Stimulated activated CD4-positive, alpha-beta T cell treated with anti-CD3 and anti-CD28 coated beads, TNF-alpha, amount 100 ng/mL, for 48 hours (primary cell): ENCODE measurements around the gene UCK1.

Experiments
- DNase-seq, 3 donors: peaks; one replicate each; pipeline ENCODE4 v3.0.0-alpha.2; 2020; ENCODE audit warnings: low read depth in 3 of 3

The UCK1 gene

DNA sequence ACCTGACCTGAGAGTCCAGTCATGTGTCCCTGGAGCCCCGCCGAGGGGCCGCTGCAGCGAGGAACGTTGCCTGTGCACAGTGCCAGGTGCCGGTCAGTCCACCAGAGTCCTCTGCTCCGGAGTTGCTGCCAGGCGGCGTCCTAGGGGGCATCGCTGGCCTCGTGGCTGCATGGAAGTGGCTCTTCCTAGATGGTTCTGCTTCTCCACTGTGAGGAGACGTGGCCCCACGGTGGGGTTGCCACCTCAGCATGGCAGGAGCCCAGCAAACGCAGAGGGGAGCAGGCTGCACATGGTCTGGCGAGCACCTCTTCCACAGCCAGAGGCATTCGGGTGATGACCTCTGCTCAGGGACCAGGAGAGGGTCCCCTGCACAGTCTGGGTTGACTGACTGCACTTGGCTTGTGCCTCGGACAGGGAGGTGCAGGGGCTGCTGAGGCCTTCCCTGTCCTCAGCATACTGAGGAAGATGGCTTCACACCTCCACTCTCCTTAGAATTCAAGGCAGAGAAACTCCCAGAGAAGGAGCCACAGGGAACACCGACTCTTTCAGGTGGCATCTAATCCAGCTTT is 54.2 kb downstream of the UCK1 start:
- DNase-seq, result no peak

DNA sequence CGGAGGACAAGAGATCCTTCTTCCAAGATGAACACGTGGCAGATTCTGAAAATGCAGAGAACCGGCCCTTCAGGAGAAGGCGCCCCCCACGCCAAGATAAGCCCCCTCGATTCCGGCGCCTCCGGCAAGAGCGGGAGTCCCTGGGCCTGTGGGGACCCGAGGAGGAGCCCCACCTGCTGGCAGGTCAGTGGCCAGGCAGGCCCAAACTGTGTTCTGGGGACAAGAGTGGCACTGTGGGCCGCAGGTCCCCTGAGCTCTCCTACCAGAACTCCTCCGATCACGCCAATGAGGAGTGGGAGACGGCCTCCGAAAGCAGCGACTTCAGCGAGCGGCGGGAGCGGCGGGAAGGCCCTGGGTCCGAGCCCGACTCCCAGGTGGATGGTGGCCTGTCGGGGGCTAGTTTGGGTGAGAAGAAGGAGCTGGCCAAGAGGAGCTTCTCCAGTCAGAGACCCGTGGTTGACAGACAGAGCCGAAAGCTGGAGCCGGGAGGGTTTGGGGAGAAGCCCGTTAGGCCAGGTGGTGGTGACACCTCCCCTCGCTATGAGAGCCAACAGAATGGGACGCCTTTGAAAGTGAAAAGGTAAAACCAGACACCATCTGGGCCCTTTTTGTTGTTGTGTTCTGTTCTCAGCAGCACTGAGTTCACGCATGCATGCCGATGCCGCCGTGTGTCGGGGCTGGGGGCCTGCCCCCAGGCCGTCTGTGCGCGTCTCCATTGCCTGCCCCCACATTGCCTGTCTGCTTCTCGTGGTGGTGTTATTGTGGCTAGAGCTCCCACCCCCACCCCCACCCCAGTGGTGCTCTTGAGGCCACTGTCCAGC is 54.9 kb downstream of the UCK1 start:
- no peak for DNase-seq

DNA sequence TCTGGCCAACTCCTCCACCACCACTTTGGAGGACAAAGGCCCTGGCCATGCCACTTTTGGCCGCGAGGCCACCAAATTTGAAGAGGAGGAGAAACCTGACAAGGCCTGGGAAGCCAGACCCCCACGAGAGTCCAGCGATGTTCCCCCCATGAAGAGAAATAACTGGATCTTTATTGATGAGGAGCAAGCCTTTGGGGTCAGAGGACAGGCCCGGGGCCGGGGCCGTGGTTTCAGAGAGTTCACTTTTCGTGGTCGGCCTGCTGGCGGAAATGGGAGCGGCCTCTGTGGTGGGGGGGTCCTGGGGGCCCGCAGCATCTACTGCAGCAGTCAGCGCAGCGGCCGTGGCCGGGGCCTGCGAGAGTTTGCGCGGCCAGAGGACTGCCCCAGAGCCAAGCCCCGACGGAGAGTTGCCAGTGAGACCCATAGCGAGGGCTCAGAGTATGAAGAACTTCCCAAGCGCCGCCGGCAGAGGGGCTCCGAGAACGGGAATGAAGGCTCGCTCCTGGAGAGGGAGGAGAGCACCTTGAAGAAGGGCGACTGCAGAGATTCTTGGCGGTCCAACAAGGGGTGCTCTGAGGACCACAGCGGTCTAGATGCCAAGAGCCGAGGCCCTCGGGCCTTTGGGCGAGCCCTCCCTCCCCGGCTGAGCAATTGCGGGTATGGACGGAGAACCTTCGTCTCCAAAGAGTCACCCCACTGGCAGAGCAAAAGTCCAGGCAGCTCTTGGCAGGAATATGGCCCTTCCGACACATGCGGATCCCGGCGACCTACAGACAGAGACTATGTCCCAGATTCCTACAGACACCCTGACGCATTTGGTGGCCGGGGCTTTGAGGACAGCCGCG is 55.7 kb downstream of the UCK1 start:
- no peak for DNase-seq

DNA sequence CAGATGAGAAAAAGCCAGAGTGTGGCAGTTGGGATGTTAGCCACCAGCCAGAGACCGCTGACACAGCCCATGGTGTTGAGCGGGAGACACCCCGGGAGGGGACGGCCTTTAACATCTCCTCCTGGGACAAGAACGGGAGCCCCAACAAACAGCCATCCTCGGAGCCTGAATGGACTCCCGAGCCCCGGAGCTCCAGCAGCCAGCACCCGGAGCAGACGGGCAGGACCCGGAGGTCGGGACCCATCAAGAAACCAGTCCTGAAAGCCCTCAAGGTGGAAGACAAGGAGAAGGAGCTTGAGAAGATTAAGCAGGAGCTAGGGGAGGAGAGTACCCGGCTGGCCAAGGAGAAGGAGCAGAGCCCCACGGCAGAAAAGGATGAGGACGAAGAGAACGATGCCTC is 56.4 kb downstream of the UCK1 start:
- no peak for DNase-seq

DNA sequence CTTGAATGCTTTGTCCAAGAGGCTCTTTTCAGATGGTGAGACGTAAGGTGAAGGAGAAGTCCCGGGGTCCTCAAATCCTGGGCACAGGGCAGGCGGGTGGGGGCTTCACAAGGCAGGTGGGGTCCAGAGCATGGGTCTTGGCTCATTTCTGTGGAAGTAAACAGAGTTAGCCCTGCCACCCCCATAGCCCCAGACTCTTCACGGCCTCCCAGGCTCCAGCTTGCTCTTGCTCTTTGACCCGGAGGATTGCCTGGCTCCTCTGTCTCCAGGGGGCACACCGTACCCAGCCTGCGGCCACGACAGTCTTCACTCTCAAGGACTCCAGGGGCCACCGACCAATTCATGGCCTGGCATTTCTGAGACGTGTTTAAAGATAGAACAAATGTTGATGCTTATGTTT is 57.2 kb downstream of the UCK1 start:
- DNase-seq, result no peak
